K562 (cell line): Measurements from ENCODE around the gene SYNJ2.

Source experiments
- ADNP ChIP-seq: fragments of 200-800 bp; sonication (Bioruptor generic); IDR thresholded peaks from 2 replicates; pipeline ENCODE4 v1.6.1; 2016; ENCODE audit warnings: missing genetic modification characterization, missing compliant biosample characterization
- FOXK2 ChIP-seq, 2 experiments: fragments of 450-650 bp; IDR thresholded peaks in 1 of 2; conservative IDR thresholded peaks in 1 of 2; 2 replicates each; pipeline ENCODE4 v1.6.1; 2016; ENCODE audit warnings: low read depth in 2 of 2, mild to moderate bottlenecking in 1 of 2
- MXI1 ChIP-seq: IDR thresholded peaks from 2 replicates; pipeline ENCODE4 v1.6.1; 2011; ENCODE audit warnings: low read depth, mild to moderate bottlenecking, improper control_type of control experiment, low read length
- POLR2A ChIP-seq: fragments of 450-650 bp; conservative IDR thresholded peaks from 2 replicates; pipeline ENCODE4 v1.6.1; 2016
- POLR2AphosphoS5 ChIP-seq: IDR thresholded peaks from 2 replicates; pipeline ENCODE4 v1.6.1; 2011; ENCODE audit warnings: mild to moderate bottlenecking, low read depth, low read length, moderate library complexity; ENCODE audit not compliant: control insufficient read depth, insufficient read depth
- SPI1 ChIP-seq: IDR thresholded peaks from 2 replicates; pipeline ENCODE4 v1.6.1; 2011; ENCODE audit warnings: low read depth, low read length, control low read depth, borderline replicate concordance
- TSC22D4 ChIP-seq: fragments of 450-650 bp; IDR thresholded peaks from 2 replicates; pipeline ENCODE4 v1.6.1; 2016; ENCODE audit warnings: missing genetic modification characterization, missing biosample characterization, control low read depth
- ZNF311 ChIP-seq: fragments of 250-450 bp; sonication (Bioruptor Pico); IDR thresholded peaks from 2 replicates; pipeline ENCODE4 v1.4.0; 2020; ENCODE audit warnings: mild to moderate bottlenecking, moderate library complexity
- ZNF41 ChIP-seq: fragments of 250-450 bp; sonication (Bioruptor Pico); conservative IDR thresholded peaks from 2 replicates; pipeline ENCODE4 v1.4.0; 2020; ENCODE audit warnings: mild to moderate bottlenecking
- TF ChIP-seq, protein P1 (sequence below), 3 experiments: IDR thresholded peaks in 2 of 3; conservative IDR thresholded peaks in 1 of 3; 2 replicates each; pipeline ENCODE4 v1.5.1; 2011 to 2012; ENCODE audit warnings: low read length in 3 of 3, mild to moderate bottlenecking in 3 of 3, control low read depth in 2 of 3, improper control_type of control experiment in 1 of 3, inconsistent platforms in 1 of 3, low read depth in 1 of 3, mixed read lengths in 1 of 3, moderate library complexity in 1 of 3; ENCODE audit not compliant: insufficient read depth in 2 of 3
- TF ChIP-seq, protein P2 (sequence below): sonication (generic); formaldehyde crosslinking; IDR thresholded peaks from 2 replicates; pipeline ENCODE4 v1.8.0; 2023; ENCODE audit warnings: mild to moderate bottlenecking, missing genetic modification reagents
- TF ChIP-seq, protein P3 (sequence below): IDR thresholded peaks from 2 replicates; pipeline ENCODE4 v1.6.1; 2011; ENCODE audit not compliant: insufficient read length; ENCODE audit errors: extremely low read depth

DNA sequence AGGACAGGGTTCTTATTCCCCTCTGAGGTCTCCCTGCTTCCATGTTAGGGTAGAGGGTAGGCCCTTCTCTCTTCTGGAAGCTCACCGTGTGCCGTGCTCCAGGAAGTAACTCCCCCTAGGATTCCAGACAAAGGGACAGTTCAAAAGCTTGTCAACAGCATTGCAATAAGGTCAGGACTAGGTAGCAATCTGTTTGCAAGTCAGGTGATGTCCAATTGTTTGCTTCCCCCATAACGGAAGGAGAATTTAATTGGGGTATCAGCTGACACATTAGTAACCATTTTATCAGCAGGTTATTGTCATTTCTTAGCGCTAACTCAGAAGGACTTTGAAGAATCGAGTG is 41.9 kb downstream of the SYNJ2 start:
- TF ChIP-seq ADNP (tag), result no peak
- no peak for TF ChIP-seq POLR2A
- TF ChIP-seq MXI1, result no peak
- no peak for TF ChIP-seq FOXK2 (conservative IDR thresholded peaks at IDR 0.05 in 1 of 2, IDR thresholded peaks at IDR 0.05 in 1 of 2; ENCODE audit: low read depth in 2 of 2)
- no peak for TF ChIP-seq TSC22D4
- TF ChIP-seq, protein P1, sequence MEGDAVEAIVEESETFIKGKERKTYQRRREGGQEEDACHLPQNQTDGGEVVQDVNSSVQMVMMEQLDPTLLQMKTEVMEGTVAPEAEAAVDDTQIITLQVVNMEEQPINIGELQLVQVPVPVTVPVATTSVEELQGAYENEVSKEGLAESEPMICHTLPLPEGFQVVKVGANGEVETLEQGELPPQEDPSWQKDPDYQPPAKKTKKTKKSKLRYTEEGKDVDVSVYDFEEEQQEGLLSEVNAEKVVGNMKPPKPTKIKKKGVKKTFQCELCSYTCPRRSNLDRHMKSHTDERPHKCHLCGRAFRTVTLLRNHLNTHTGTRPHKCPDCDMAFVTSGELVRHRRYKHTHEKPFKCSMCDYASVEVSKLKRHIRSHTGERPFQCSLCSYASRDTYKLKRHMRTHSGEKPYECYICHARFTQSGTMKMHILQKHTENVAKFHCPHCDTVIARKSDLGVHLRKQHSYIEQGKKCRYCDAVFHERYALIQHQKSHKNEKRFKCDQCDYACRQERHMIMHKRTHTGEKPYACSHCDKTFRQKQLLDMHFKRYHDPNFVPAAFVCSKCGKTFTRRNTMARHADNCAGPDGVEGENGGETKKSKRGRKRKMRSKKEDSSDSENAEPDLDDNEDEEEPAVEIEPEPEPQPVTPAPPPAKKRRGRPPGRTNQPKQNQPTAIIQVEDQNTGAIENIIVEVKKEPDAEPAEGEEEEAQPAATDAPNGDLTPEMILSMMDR (IDR thresholded peaks at IDR 0.05 in 2 of 3, conservative IDR thresholded peaks at IDR 0.05 in 1 of 3; ENCODE audit: insufficient read depth in 2 of 3, low read depth in 1 of 3, low read length in 3 of 3), result no peak
- TF ChIP-seq, protein P2, sequence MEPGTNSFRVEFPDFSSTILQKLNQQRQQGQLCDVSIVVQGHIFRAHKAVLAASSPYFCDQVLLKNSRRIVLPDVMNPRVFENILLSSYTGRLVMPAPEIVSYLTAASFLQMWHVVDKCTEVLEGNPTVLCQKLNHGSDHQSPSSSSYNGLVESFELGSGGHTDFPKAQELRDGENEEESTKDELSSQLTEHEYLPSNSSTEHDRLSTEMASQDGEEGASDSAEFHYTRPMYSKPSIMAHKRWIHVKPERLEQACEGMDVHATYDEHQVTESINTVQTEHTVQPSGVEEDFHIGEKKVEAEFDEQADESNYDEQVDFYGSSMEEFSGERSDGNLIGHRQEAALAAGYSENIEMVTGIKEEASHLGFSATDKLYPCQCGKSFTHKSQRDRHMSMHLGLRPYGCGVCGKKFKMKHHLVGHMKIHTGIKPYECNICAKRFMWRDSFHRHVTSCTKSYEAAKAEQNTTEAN (CRISPR knock-in tag), result no peak
- TF ChIP-seq, protein P3, sequence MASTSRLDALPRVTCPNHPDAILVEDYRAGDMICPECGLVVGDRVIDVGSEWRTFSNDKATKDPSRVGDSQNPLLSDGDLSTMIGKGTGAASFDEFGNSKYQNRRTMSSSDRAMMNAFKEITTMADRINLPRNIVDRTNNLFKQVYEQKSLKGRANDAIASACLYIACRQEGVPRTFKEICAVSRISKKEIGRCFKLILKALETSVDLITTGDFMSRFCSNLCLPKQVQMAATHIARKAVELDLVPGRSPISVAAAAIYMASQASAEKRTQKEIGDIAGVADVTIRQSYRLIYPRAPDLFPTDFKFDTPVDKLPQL, result no peak
- no peak for TF ChIP-seq SPI1
- TF ChIP-seq ZNF311 (CRISPR knock-in tag), result no peak
- TF ChIP-seq ZNF41, result no peak
- no peak for TF ChIP-seq POLR2AphosphoS5
